Muscle layer of duodenum (tissue), 2 donors: Measurements from ENCODE around the gene NEDD4L.

Experiments
- H3K27ac ChIP-seq: one replicate; pipeline ENCODE4 v1.7.0; 2013; ENCODE audit warnings: mild to moderate bottlenecking, low read length
- H3K27me3 ChIP-seq: one replicate; pipeline ENCODE4 v1.7.0; 2013; ENCODE audit warnings: low read depth, mild to moderate bottlenecking, control low read depth, low read length
- H3K36me3 ChIP-seq, 2 donors: one replicate each; pipeline ENCODE4 v1.7.0; 2013; ENCODE audit warnings: low read length in 2 of 2, control low read depth in 1 of 2, mild to moderate bottlenecking in 1 of 2; ENCODE audit not compliant: insufficient read depth in 2 of 2, control insufficient read depth in 1 of 2
- H3K4me1 ChIP-seq, 2 donors: one replicate each; pipeline ENCODE4 v1.7.0; 2013; ENCODE audit warnings: low read length in 2 of 2, mild to moderate bottlenecking in 2 of 2, control low read depth in 1 of 2, moderate library complexity in 1 of 2; ENCODE audit not compliant: insufficient read depth in 2 of 2, control insufficient read depth in 1 of 2
- H3K4me3 ChIP-seq, 2 donors: one replicate each; pipeline ENCODE4 v1.7.0; 2013; ENCODE audit warnings: low read length in 2 of 2, low read depth in 1 of 2, mild to moderate bottlenecking in 1 of 2
- H3K9me3 ChIP-seq, 2 donors: one replicate each; pipeline ENCODE4 v1.7.0; 2013; ENCODE audit warnings: low read length in 2 of 2, control low read depth in 1 of 2, mild to moderate bottlenecking in 1 of 2; ENCODE audit not compliant: control insufficient read depth in 1 of 2
- donor health status: healthy.

NEDD4L gene

GRCh38 chr18:58349650-58350049 is 305.6 kb downstream of the NEDD4L start:
- Histone ChIP-seq H3K27me3 (no peaks in the 10 kb centered on the region), H3K9me3 (no peaks in the 10 kb centered on the region), H3K4me3 (no peak overlapping the region), H3K36me3 (peaks cover 0 to 6% of the 10 kb centered on the region in 2 donors), H3K27ac (no peak overlapping the region), H3K4me1 (no peaks in the 10 kb centered on the region)

GRCh38 chr18:58350526-58350925 is 306.5 kb downstream of the NEDD4L start:
- H3K4me1 ChIP-seq: no peaks in the 10 kb centered on the region
- peaks cover 0 to 6% of the 10 kb centered on the region in 2 donors for H3K36me3 ChIP-seq
- no peaks in the 10 kb centered on the region for H3K27me3 ChIP-seq
- no peaks in the 10 kb centered on the region for H3K9me3 ChIP-seq
- H3K4me3 ChIP-seq: no peak overlapping the region
- no peak overlapping the region for H3K27ac ChIP-seq

- H3K9me3 ChIP-seq: no peaks in the 10 kb centered on the region
- no peaks in the 10 kb centered on the region for H3K27me3 ChIP-seq
- peaks cover 0 to 6% of the 10 kb centered on the region in 2 donors for H3K36me3 ChIP-seq
- no peak overlapping the region for H3K27ac ChIP-seq
- H3K4me3 ChIP-seq: no peak overlapping the region
- no peaks in the 10 kb centered on the region for H3K4me1 ChIP-seq
Measured at GRCh38 chr18:58351776-58352175, 307.8 kb downstream of the NEDD4L start.

GRCh38 chr18:58353581-58353980 is 309.6 kb downstream of the NEDD4L start:
- no peak overlapping the region for H3K27ac ChIP-seq
- H3K9me3 ChIP-seq: no peaks in the 10 kb centered on the region
- no peaks in the 10 kb centered on the region for H3K27me3 ChIP-seq
- no peak overlapping the region for H3K4me3 ChIP-seq
- H3K4me1 ChIP-seq: no peaks in the 10 kb centered on the region
- H3K36me3 ChIP-seq: peaks cover 0 to 9% of the 10 kb centered on the region in 2 donors

DNA sequence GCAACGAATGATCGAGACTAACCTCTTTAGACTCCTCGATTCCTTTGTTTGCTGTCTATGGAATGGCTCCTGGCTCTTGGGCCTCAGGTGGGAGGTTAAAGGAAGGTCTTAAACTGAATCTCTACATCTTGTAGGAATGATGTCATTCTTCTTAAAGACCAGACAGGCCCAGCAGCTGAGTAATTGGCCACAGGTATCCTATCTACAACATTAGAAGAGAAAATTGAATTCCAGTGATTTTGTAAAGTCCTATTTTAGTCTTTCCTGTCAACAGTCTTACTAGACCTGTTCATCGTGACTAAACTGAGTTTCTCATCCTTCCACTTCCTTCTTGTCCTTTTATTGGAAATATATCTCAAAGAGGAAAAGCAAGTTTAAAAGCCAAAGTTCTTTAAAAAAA is 310.0 kb downstream of the NEDD4L start:
- Histone ChIP-seq H3K4me3 (no peak overlapping the region), H3K36me3 (peaks cover 0 to 9% of the 10 kb centered on the region in 2 donors), H3K27ac (no peak overlapping the region), H3K9me3 (no peaks in the 10 kb centered on the region), H3K4me1 (no peaks in the 10 kb centered on the region), H3K27me3 (no peaks in the 10 kb centered on the region)

DNA sequence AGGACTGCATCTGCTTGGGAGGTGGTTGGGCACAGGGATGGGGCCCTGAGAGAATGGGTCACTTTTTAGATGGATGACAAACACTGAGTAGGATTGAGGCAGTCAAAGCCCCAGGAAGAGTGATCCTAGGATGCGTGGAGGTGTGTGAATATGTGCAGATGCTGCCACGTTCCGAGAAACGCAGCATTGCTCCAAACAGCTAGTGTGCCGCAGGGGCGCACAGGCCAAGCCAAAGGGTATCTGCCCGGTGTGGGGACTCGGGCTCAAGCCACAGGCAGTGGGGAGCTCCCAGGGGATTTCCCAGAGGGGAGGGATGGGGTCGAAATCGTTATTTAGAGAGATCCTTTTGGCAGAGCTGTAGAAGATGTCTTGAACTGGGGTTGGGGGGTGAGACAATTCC is 310.8 kb downstream of the NEDD4L start:
- Histone ChIP-seq H3K9me3 (no peaks in the 10 kb centered on the region), H3K27ac (no peak overlapping the region), H3K36me3 (peaks cover 0 to 4% of the 10 kb centered on the region in 2 donors)

GRCh38 chr18:58355243-58355642 is 311.2 kb downstream of the NEDD4L start:
- Histone ChIP-seq H3K36me3 (peaks cover 0 to 4% of the 10 kb centered on the region in 2 donors), H3K4me3 (no peak overlapping the region), H3K9me3 (no peaks in the 10 kb centered on the region), H3K4me1 (no peaks in the 10 kb centered on the region), H3K27ac (no peak overlapping the region), H3K27me3 (no peaks in the 10 kb centered on the region)

More for the DNA sequence above, 310.8 kb downstream of the NEDD4L start:
- Histone ChIP-seq H3K4me1 (no peaks in the 10 kb centered on the region), H3K4me3 (no peak overlapping the region), H3K27me3 (no peaks in the 10 kb centered on the region)

DNA sequence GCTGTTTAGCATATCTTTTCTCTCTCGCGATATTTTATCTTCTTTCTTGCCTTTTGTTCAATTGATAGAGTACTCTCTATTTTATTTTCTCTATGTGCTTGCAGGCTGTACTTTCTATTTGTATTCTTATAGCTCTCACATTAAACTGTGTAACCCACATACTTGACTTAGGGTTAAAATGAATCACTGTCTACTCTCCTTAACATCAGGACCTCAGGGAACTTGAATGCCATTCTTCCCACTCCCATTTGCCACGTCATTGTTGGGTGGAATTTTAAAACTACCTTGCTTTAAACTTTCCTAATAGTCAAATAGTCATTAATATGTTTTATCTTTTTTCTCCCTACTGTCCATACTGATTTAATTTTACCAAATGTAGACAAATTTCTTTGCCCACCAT is 315.2 kb downstream of the NEDD4L start:
- Histone ChIP-seq H3K4me3 (no peak overlapping the region), H3K9me3 (no peaks in the 10 kb centered on the region), H3K4me1 (peaks cover 0 to 3% of the 10 kb centered on the region in 2 donors), H3K27ac (no peak overlapping the region), H3K36me3 (peaks cover 4 to 18% of the 10 kb centered on the region in 2 donors), H3K27me3 (no peaks in the 10 kb centered on the region)

DNA sequence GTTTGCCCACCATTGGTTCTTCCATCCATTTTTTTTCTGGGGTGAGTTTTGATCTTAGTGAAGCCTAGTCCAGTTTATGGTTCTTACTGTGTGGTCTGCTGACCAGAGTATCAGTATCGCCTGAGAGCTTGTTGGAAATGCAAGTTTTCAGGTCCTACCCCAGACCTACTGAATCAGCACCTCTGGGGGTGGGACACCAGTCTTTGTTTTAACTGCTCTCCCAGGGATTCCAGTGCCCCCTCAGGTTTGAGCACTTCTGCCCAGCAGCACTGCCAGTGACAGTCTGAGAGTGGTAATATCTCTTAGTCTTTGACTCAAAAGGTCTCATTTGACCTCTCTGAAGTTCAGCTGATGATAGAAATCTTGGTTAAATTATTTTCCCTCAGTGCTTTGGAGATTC is 315.6 kb downstream of the NEDD4L start:
- H3K9me3 ChIP-seq: no peaks in the 10 kb centered on the region
- H3K27ac ChIP-seq: no peak overlapping the region
- H3K4me3 ChIP-seq: no peak overlapping the region
- H3K27me3 ChIP-seq: no peaks in the 10 kb centered on the region
- H3K4me1 ChIP-seq: peaks cover 0 to 3% of the 10 kb centered on the region in 2 donors
- peaks cover 4 to 21% of the 10 kb centered on the region in 2 donors for H3K36me3 ChIP-seq

GRCh38 chr18:58360324-58360723 is 316.3 kb downstream of the NEDD4L start:
- H3K4me3 ChIP-seq: no peak overlapping the region
- peaks cover 0 to 3% of the 10 kb centered on the region in 2 donors for H3K4me1 ChIP-seq
- no peaks in the 10 kb centered on the region for H3K27me3 ChIP-seq
- H3K9me3 ChIP-seq: no peaks in the 10 kb centered on the region
- H3K27ac ChIP-seq: no peak overlapping the region
- peaks cover 9 to 21% of the 10 kb centered on the region in 2 donors for H3K36me3 ChIP-seq

- H3K27ac ChIP-seq: no peak overlapping the region
- peaks cover 0 to 3% of the 10 kb centered on the region in 2 donors for H3K4me1 ChIP-seq
- peaks cover 13 to 25% of the 10 kb centered on the region in 2 donors for H3K36me3 ChIP-seq
- no peaks in the 10 kb centered on the region for H3K27me3 ChIP-seq
- no peaks in the 10 kb centered on the region for H3K9me3 ChIP-seq
- H3K4me3 ChIP-seq: no peak overlapping the region
Measured at GRCh38 chr18:58361212-58361611, 317.2 kb downstream of the NEDD4L start.

GRCh38 chr18:58362027-58362575 is 318.1 kb downstream of the NEDD4L start:
- Histone ChIP-seq H3K4me3 (no peak overlapping the region), H3K4me1 (peaks cover 0 to 3% of the 10 kb centered on the region in 2 donors), H3K27me3 (no peaks in the 10 kb centered on the region), H3K9me3 (no peaks in the 10 kb centered on the region), H3K27ac (peak overlapping the region; percentile 77), H3K36me3 (peaks cover 22 to 25% of the 10 kb centered on the region in 2 donors)
